NCI-H1436 (cell line): ENCODE data around the gene PPAT.
A peak's percentile ranks its signal among the peaks of the same experiment; 100 is the strongest.

Source experiments
- DNase-seq: peaks from one replicate; lab custom pipeline; 2025; lab: John Stamatoyannopoulos, UW

PPAT gene

GRCh38 chr4:56434599-56435139, 746 bp downstream of the PPAT start:
- peak; percentile 26 for DNase-seq

GRCh38 chr4:56433280-56433679, 2.1 kb downstream of the PPAT start:
- DNase-seq: no peak

- DNase-seq: no peak
Measured at GRCh38 chr4:56430203-56430602, 5.2 kb downstream of the PPAT start.

- DNase-seq: no peak
Measured at GRCh38 chr4:56427179-56427578, 8.2 kb downstream of the PPAT start.

DNA sequence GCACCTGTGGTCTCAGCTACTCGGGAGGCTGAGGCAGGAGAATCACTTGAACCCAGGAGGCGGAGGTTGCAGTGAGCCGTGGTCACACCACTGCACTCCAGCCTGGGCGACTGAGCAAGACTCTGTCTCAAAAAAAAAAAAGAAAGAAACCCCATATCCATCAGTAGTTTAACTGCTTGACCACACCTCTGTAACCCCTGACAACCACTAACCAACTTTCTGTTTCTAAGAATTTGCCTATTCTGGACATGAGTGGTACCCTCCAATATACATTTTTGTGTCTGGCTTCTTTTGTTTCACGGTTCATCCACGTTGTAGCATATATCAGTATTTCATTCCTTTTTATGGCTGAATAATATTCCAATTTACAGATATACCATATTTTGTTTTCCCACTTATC, 9.1 kb downstream of the PPAT start:
- DNase-seq: no peak

GRCh38 chr4:56425518-56425917, 9.9 kb downstream of the PPAT start:
- DNase-seq: no peak

- DNase-seq: no peak
Measured at GRCh38 chr4:56424697-56425514, 10.5 kb downstream of the PPAT start.

GRCh38 chr4:56424176-56424575, 11.2 kb downstream of the PPAT start:
- no peak for DNase-seq

GRCh38 chr4:56417396-56417795, 18.0 kb downstream of the PPAT start:
- DNase-seq: no peak

GRCh38 chr4:56416349-56416748, 19.1 kb downstream of the PPAT start:
- no peak for DNase-seq

GRCh38 chr4:56414135-56414670, 21.2 kb downstream of the PPAT start:
- DNase-seq: no peak

GRCh38 chr4:56410247-56411062, 25.0 kb downstream of the PPAT start:
- peak; percentile 80 for DNase-seq

- no peak for DNase-seq
Measured at GRCh38 chr4:56409511-56410090, 25.8 kb downstream of the PPAT start.

GRCh38 chr4:56408978-56409377, 26.4 kb downstream of the PPAT start:
- no peak for DNase-seq

GRCh38 chr4:56406151-56406550, 29.3 kb downstream of the PPAT start:
- DNase-seq: no peak

GRCh38 chr4:56405016-56405415, 30.4 kb downstream of the PPAT start:
- DNase-seq: no peak

- DNase-seq: no peak
Measured at GRCh38 chr4:56400560-56400959, 34.9 kb downstream of the PPAT start.

DNA sequence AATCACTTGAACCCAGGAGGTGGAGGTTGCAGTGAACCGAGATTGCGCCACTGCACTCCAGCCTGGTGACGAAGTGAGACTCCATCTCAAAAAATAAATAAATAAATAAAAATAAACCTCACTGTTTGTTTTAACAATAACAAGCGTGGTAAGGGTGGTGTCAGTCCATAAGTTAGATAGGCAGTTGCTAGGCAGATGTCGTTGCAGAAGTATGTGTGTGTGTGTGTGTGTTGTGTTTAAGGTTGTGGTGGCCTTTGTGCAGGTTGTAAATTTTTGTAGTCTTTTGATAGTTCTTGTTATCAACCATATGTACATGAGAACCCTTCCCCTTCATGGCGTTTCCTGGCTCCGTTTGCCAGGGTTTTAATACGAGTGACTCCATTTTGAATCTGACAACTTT, 44.1 kb downstream of the PPAT start:
- DNase-seq: no peak

GRCh38 chr4:56389558-56389957, 45.9 kb downstream of the PPAT start:
- no peak for DNase-seq

- DNase-seq: no peak
Measured at GRCh38 chr4:56388306-56388705, 47.1 kb downstream of the PPAT start.

- peak; percentile 87 for DNase-seq
Measured at GRCh38 chr4:56387023-56388001, 48.1 kb downstream of the PPAT start, which contains the start of gene AASDH. Gene AASDH, minus strand, starts transcription at chr4:56387491. Its CDS starts 3,192 bp downstream, at chr4:56384299.
